ENCODE measurements around the gene RAB37. TPM values are rescaled to one million over a fixed set of nuclear protein-coding genes. Genes with fewer than 3 reads are reported as not detected.
A peak's percentile ranks its signal among the peaks of the same experiment; 100 is the strongest.

The RAB37 gene
- total and polyA plus RNA-seq, 2 of the 13 experiments (the other 11 are each of a cell fraction or from before 2014, with no cell fraction given) = 0.91 to 3.7 TPM

- TF ChIP-seq RBAK (CRISPR knock-in tag; IDR thresholded peaks at IDR 0.05) (peak; percentile 97), SP4 (CRISPR knock-in tag; IDR thresholded peaks at IDR 0.05) (no peak), SIX1 (CRISPR knock-in tag; IDR thresholded peaks at IDR 0.05; ENCODE audit: borderline replicate concordance) (no peak), DMAP1 (CRISPR knock-in tag; IDR thresholded peaks at IDR 0.05) (no peak), ZNF446 (CRISPR knock-in tag; IDR thresholded peaks at IDR 0.05) (no peak), SMYD3 (CRISPR knock-in tag; IDR thresholded peaks at IDR 0.05) (0 out of 2 replicates have a peak, but pooled peaks have one; percentile 59), PATZ1 (CRISPR knock-in tag; IDR thresholded peaks at IDR 0.05) (no peak), SOX13 (IDR thresholded peaks at IDR 0.05) (no peak), SOX13 (CRISPR knock-in tag; conservative IDR thresholded peaks at IDR 0.05 in 1 of 2, IDR thresholded peaks at IDR 0.05 in 1 of 2) (no peak), ZNF274 (CRISPR knock-in tag; IDR thresholded peaks at IDR 0.05) (no peak), ADNP (CRISPR knock-in tag; IDR thresholded peaks at IDR 0.05) (no peak), NR3C1 (CRISPR knock-in tag; IDR thresholded peaks at IDR 0.05) (no peak), SALL2 (CRISPR knock-in tag; IDR thresholded peaks at IDR 0.05) (peak; percentile 21; the same call in 1 of the 2 replicates), ZSCAN22 (CRISPR knock-in tag; IDR thresholded peaks at IDR 0.05) (0 out of 2 replicates have a peak, but pooled peaks have one; percentile 14), BRF2 (CRISPR knock-in tag; IDR thresholded peaks at IDR 0.05) (0 out of 2 replicates have a peak, but pooled peaks have one; percentile 15), PRDM15 (CRISPR knock-in tag; IDR thresholded peaks at IDR 0.05) (no peak), CREBL2 (CRISPR knock-in tag; IDR thresholded peaks at IDR 0.05; ENCODE audit: borderline replicate concordance) (no peak), ZNF761 (CRISPR knock-in tag; conservative IDR thresholded peaks at IDR 0.05) (0 out of 2 replicates have a peak, but pooled peaks have one; percentile 12), PCBP2 (optimal IDR thresholded peaks at IDR 0.05; ENCODE audit: low read depth, low read length, poor library complexity, severe bottlenecking) (no peak), NBN (conservative IDR thresholded peaks at IDR 0.05) (no peak), ZNF17 (CRISPR knock-in tag; IDR thresholded peaks at IDR 0.05) (no peak), ZNF644 (CRISPR knock-in tag; IDR thresholded peaks at IDR 0.05; ENCODE audit: low read depth) (no peak), TEAD3 (CRISPR knock-in tag; optimal IDR thresholded peaks at IDR 0.05; ENCODE audit: borderline replicate concordance) (no peak), ZMAT3 (CRISPR knock-in tag; conservative IDR thresholded peaks at IDR 0.05) (peak; percentile 11; the same call in 1 of the 2 replicates)
These were observed 38.5 kb downstream of the RAB37 start (continued) for GRCh38 chr17:74775409-74776043.

Data from HepG2 (cell line).